HepG2 (cell line): ENCODE results near the gene TAB2. TPM values are rescaled to one million over a fixed set of nuclear protein-coding genes. Genes with fewer than 3 reads are reported as not detected.

Experiments used
- ATAC-seq: fragments of 200-7000 bp; cut with Tn5 transposase; 3 replicates; pipeline ENCODE4 v1.9.1; 2020; ENCODE audit warnings: mild to moderate bottlenecking, moderate library complexity
- BruUV-seq: library from RNA; stranded (reverse); fragments of 400-500 nt; replicated peaks from 2 replicates; lab custom pipeline; 2021; lab: Mats Ljungman, UMichigan
- CTCF ChIA-PET: fragments of 300-600 bp; formaldehyde crosslinking; extraction: SDS; loops from one replicate; lab custom pipeline; 2021; ENCODE audit warnings: low total read pairs, inconsistent platforms, low intra/inter-chr PET ratio; lab: Yijun Ruan, JAX
- POLR2A ChIA-PET: fragments of 350-600 bp; sonication (Branson Sonifier 250); formaldehyde crosslinking; loops from one replicate; lab custom pipeline; 2020; ENCODE audit warnings: antibody characterized with exemption, inconsistent platforms; lab: Yijun Ruan, JAX
- DNase-seq: peaks from one replicate; pipeline ENCODE4 v3.0.0-alpha.2; 2015; ENCODE audit warnings: low spot score
- FAIRE-seq: peaks from 3 replicates; lab custom pipeline; 2011; peaks lifted over from hg19 to GRCh38; lab: Jason Lieb, UNC
- H2AFZ ChIP-seq: one replicate; pipeline ENCODE4 v1.6.1; 2011; ENCODE audit warnings: low read length, inconsistent platforms
- H3K27ac ChIP-seq: fragments of 300-600 bp; 3 replicates; pipeline ENCODE4 v1.8.0; 2011; ENCODE audit warnings: mixed run types, mild to moderate bottlenecking, mixed read lengths, low read length, inconsistent platforms; ENCODE audit not compliant: insufficient read depth; ENCODE audit errors: extremely low read length
- H3K27me3 ChIP-seq, 2 experiments: fragments of 200-600 bp in 1 of 2; 2 replicates in 1 of 2; 3 replicates in 1 of 2; pipeline versions ENCODE4 v1.6.0 to v1.8.0; 2011; ENCODE audit warnings: low read length in 2 of 2, mild to moderate bottlenecking in 2 of 2, moderate library complexity in 2 of 2, inconsistent platforms in 1 of 2; ENCODE audit not compliant: insufficient read depth in 2 of 2, control insufficient read depth in 1 of 2
- H3K36me3 ChIP-seq, 2 experiments: fragments of 200-600 bp in 1 of 2; replicated peaks in 1 of 2; 2 replicates in 1 of 2; 3 replicates in 1 of 2; pipeline versions ENCODE4 v1.5.1 to v1.8.0; 2011; ENCODE audit warnings: low read length in 2 of 2, inconsistent platforms in 1 of 2; ENCODE audit not compliant: insufficient read depth in 2 of 2, control insufficient read depth in 1 of 2
- H3K4me1 ChIP-seq: 2 replicates; pipeline ENCODE4 v1.5.1; 2012; ENCODE audit warnings: low read length, inconsistent platforms; ENCODE audit not compliant: insufficient read depth
- H3K4me2 ChIP-seq: 2 replicates; pipeline ENCODE4 v1.6.0; 2011; ENCODE audit warnings: low read depth, low read length, inconsistent platforms
- H3K4me3 ChIP-seq, 3 experiments: fragments of 200-600 bp in 1 of 3; sonication (generic), shearing (Covaris generic) in 1 of 3; replicated peaks in 1 of 3; 2 replicates each; pipeline ENCODE4 v1.5.1; 2011 to 2016; ENCODE audit warnings: low read length in 3 of 3, inconsistent platforms in 2 of 3, low read depth in 2 of 3, mild to moderate bottlenecking in 2 of 3, control low read depth in 1 of 3, mixed read lengths in 1 of 3; ENCODE audit not compliant: insufficient read depth in 1 of 3
- H3K79me2 ChIP-seq: one replicate; pipeline ENCODE4 v1.6.1; 2011; ENCODE audit warnings: low read length, inconsistent platforms; ENCODE audit not compliant: insufficient read depth
- H3K9ac ChIP-seq: 2 replicates; pipeline ENCODE4 v1.6.0; 2011; ENCODE audit warnings: mild to moderate bottlenecking, low read depth, low read length, inconsistent platforms; ENCODE audit not compliant: insufficient read depth
- H3K9me3 ChIP-seq: 2 replicates; pipeline ENCODE4 v1.5.1; 2012; ENCODE audit warnings: mild to moderate bottlenecking, low read length
- H4K20me1 ChIP-seq: 2 replicates; pipeline ENCODE4 v1.6.0; 2011; ENCODE audit warnings: inconsistent platforms, mild to moderate bottlenecking, low read length, moderate library complexity; ENCODE audit not compliant: insufficient read depth
- CAMTA2 ChIP-seq: sonication (generic); formaldehyde crosslinking; IDR thresholded peaks from 2 replicates; pipeline ENCODE4 v1.4.0; 2020; ENCODE audit warnings: mild to moderate bottlenecking, missing genetic modification reagents, borderline replicate concordance
- E2F2 ChIP-seq: sonication (generic); formaldehyde crosslinking; IDR thresholded peaks from 2 replicates; pipeline ENCODE4 v1.4.0; 2020; ENCODE audit warnings: missing genetic modification reagents, borderline replicate concordance
- FIP1L1 ChIP-seq: fragments of 200-400 bp; formaldehyde crosslinking; IDR thresholded peaks from 2 replicates; pipeline ENCODE4 v1.6.1; 2018; ENCODE audit warnings: low read depth, mild to moderate bottlenecking, low read length, moderate library complexity, borderline replicate concordance; ENCODE audit not compliant: insufficient read depth
- FUBP1 ChIP-seq: sonication (generic); formaldehyde crosslinking; IDR thresholded peaks from 2 replicates; pipeline ENCODE4 v1.5.1; 2020; ENCODE audit warnings: missing genetic modification reagents, mild to moderate bottlenecking, borderline replicate concordance
- GTF3A ChIP-seq: sonication (generic); formaldehyde crosslinking; conservative IDR thresholded peaks from 2 replicates; pipeline ENCODE4 v1.4.0; 2020; ENCODE audit warnings: mild to moderate bottlenecking, missing genetic modification reagents
- KLF9 ChIP-seq: IDR thresholded peaks from 2 replicates; pipeline ENCODE4 v1.6.1; 2016; ENCODE audit warnings: low read depth
- MTERF4 ChIP-seq: sonication (generic); formaldehyde crosslinking; IDR thresholded peaks from 2 replicates; pipeline ENCODE4 v1.8.0; 2023; ENCODE audit warnings: mild to moderate bottlenecking, missing genetic modification reagents
- MYC ChIP-seq: sonication (generic); formaldehyde crosslinking; IDR thresholded peaks from 2 replicates; pipeline ENCODE4 v1.9.0; 2021; ENCODE audit warnings: missing genetic modification reagents, borderline replicate concordance
- NR0B2 ChIP-seq: sonication (generic); formaldehyde crosslinking; IDR thresholded peaks from 2 replicates; pipeline ENCODE4 v1.4.0; 2020; ENCODE audit warnings: mild to moderate bottlenecking, missing genetic modification reagents
- PRDM4 ChIP-seq: sonication (generic); formaldehyde crosslinking; IDR thresholded peaks from 2 replicates; pipeline ENCODE4 v1.9.0; 2021; ENCODE audit warnings: missing genetic modification reagents, borderline replicate concordance
- RFX5 ChIP-seq: IDR thresholded peaks from 2 replicates; pipeline ENCODE4 v1.6.1; 2011; ENCODE audit warnings: low read depth, low read length, improper control_type of control experiment
- TCF12 ChIP-seq, 2 experiments: fragments of 450-650 bp in 1 of 2; sonication (generic) in 1 of 2; formaldehyde crosslinking in 1 of 2; IDR thresholded peaks; 2 replicates each; pipeline versions ENCODE4 v1.6.1 to v1.8.0; 2017 to 2022; ENCODE audit warnings: antibody characterized with exemption in 1 of 2, mild to moderate bottlenecking in 1 of 2, missing genetic modification reagents in 1 of 2, moderate library complexity in 1 of 2
- YEATS2 ChIP-seq: sonication (generic); formaldehyde crosslinking; IDR thresholded peaks from 2 replicates; pipeline ENCODE4 v1.4.0; 2020; ENCODE audit warnings: missing genetic modification reagents, borderline replicate concordance
- ZFP62 ChIP-seq: sonication (generic); formaldehyde crosslinking; IDR thresholded peaks from 2 replicates; pipeline ENCODE4 v1.4.0; 2020; ENCODE audit warnings: missing genetic modification reagents
- ZFX ChIP-seq: sonication (generic); formaldehyde crosslinking; IDR thresholded peaks from 2 replicates; pipeline ENCODE4 v1.4.0; 2020; ENCODE audit warnings: mild to moderate bottlenecking, low read depth, missing genetic modification reagents, moderate library complexity
- WGBS: methylation state at CpG from one replicate; pipeline ENCODE4 v1.1.6; 2017; ENCODE audit warnings: low lambda C conversion rate; 5-methylcytosine and 5-hydroxymethylcytosine counted together
- in situ Hi-C: cut with HindIII; loops from 2 replicates; pipeline ENCODE4 v1.10.0; 2017; ENCODE audit warnings: low pct_unique_long_range_greater_than_20kb; ENCODE audit not compliant: extremely low pct_ligation_motif_present
- intact Hi-C: fragments of 100-400 bp; cut with micrococcal nuclease; formaldehyde crosslinking; loops from one replicate; pipeline ENCODE4 v1.10.0; 2022; ENCODE audit not compliant: unreplicated experiment
- polyA plus RNA-seq, 8 experiments: library from polyadenylated mRNA; depleted of rRNA in 3 of 8; stranded (reverse) in 7 of 8; unstranded in 1 of 8; fragments of >200 nt; fragmentation: Illumina TruSeq in 4 of 8; extraction: Trizol in 4 of 8; gene quantifications; 2 replicates each; pipeline versions ENCODE4 v1.2.1 to v1.2.3, GENCODE V29; 2011 to 2016; ENCODE audit warnings: low read depth in 4 of 8, missing spikeins in 1 of 8, mixed read lengths in 1 of 8; ENCODE audit not compliant: insufficient read depth in 1 of 8
- total RNA-seq, 5 experiments: library from RNA; depleted of rRNA; stranded (reverse); fragments of >200 nt; fragmentation: Illumina TruSeq; extraction: Trizol; gene quantifications; 2 replicates each; pipeline ENCODE4 v1.2.3, GENCODE V29; 2016; ENCODE audit warnings: low read depth in 1 of 5

TAB2 gene
- total and polyA plus RNA-seq, 2 of the 13 experiments (the other 11 are each of a cell fraction or from before 2014, with no cell fraction given) = 23.7 to 50.2 TPM

GRCh38 chr6:149277621-149278020 lies 39.9 kb upstream of the TAB2 start (continued):
- no peak for TF ChIP-seq ZFP62 (CRISPR knock-in tag)
- TF ChIP-seq CAMTA2 (CRISPR knock-in tag) = no peak
- no peak for TF ChIP-seq NR0B2
- TF ChIP-seq TCF12 (IDR thresholded peaks at IDR 0.05) = no peak
- TF ChIP-seq TCF12 (CRISPR knock-in tag; IDR thresholded peaks at IDR 0.05) = no peak
- TF ChIP-seq PRDM4 (CRISPR knock-in tag) = no peak
- TF ChIP-seq, all 625 proteins: peak for 0

- Histone ChIP-seq H3K27ac (no peak overlapping the region), H3K4me3 (no peak overlapping the region), H3K36me3 (no peaks in the 10 kb centered on the region), H3K4me2 (no peak overlapping the region), H3K79me2 (no peaks in the 10 kb centered on the region), H3K4me1 (no peaks in the 10 kb centered on the region), H3K9ac (no peak overlapping the region), H2AFZ (no peak overlapping the region), H3K27me3 (peaks cover 0 to 13% of the 10 kb centered on the region in 2 experiments; a peak in 2 of 5 replicates), H4K20me1 (no peaks in the 10 kb centered on the region), H3K9me3 (no peaks in the 10 kb centered on the region)
- WGBS = 64% methylated on average over 1 of the region's 1 CpG
- ATAC-seq (no peak), FAIRE-seq (no peak), DNase-seq (no peak)
- intact Hi-C loops = no loop called here
- POLR2A ChIA-PET = no interaction called here
- no TSS peak for BruUV-seq
- CTCF ChIA-PET = no interaction called here
- in situ Hi-C loops = no loop called here
- TF ChIP-seq FUBP1 (CRISPR knock-in tag) (no peak), RFX5 (no peak), GTF3A (CRISPR knock-in tag) (no peak), MTERF4 (CRISPR knock-in tag) (no peak), ZFX (CRISPR knock-in tag) (no peak), FIP1L1 (no peak), E2F2 (CRISPR knock-in tag) (no peak), MYC (no peak), YEATS2 (CRISPR knock-in tag) (no peak), KLF9 (CRISPR knock-in tag) (no peak)
Observed at GRCh38 chr6:149278997-149279396, 38.5 kb upstream of the TAB2 start.
